HepG2 (cell line): ENCODE results near the gene CFAP97. TPM values are rescaled to one million over a fixed set of nuclear protein-coding genes. Genes with fewer than 3 reads are reported as not detected.

Source experiments
- HIC2 ChIP-seq: sonication (generic); formaldehyde crosslinking; IDR thresholded peaks from 2 replicates; pipeline ENCODE4 v1.9.0; 2022; ENCODE audit warnings: low read depth, missing genetic modification reagents
- HMGA1 ChIP-seq: sonication (generic); formaldehyde crosslinking; conservative IDR thresholded peaks from 2 replicates; pipeline ENCODE4 v1.4.0; 2020; ENCODE audit warnings: missing genetic modification reagents
- KLF13 ChIP-seq: sonication (generic); formaldehyde crosslinking; IDR thresholded peaks from 2 replicates; pipeline ENCODE4 v1.4.0; 2020; ENCODE audit warnings: mild to moderate bottlenecking, missing genetic modification reagents
- MEIS2 ChIP-seq: sonication (generic); formaldehyde crosslinking; IDR thresholded peaks from 2 replicates; pipeline ENCODE4 v1.9.0; 2021; ENCODE audit warnings: mild to moderate bottlenecking, missing genetic modification reagents
- ZNF17 ChIP-seq: sonication (generic); formaldehyde crosslinking; IDR thresholded peaks from 2 replicates; pipeline ENCODE4 v1.5.0; 2020; ENCODE audit warnings: mild to moderate bottlenecking, missing genetic modification reagents
- ZNF18 ChIP-seq: sonication (generic); formaldehyde crosslinking; IDR thresholded peaks from 2 replicates; pipeline ENCODE4 v1.8.0; 2022; ENCODE audit warnings: mild to moderate bottlenecking, missing genetic modification reagents; ENCODE audit not compliant: insufficient replicate concordance
- ZNF570 ChIP-seq: sonication (generic); formaldehyde crosslinking; IDR thresholded peaks from 2 replicates; pipeline ENCODE4 v1.4.0; 2020; ENCODE audit warnings: mild to moderate bottlenecking, missing genetic modification reagents, borderline replicate concordance
- ZNF646 ChIP-seq: sonication (generic); formaldehyde crosslinking; IDR thresholded peaks from 2 replicates; pipeline ENCODE4 v1.9.0; 2021; ENCODE audit warnings: mild to moderate bottlenecking, missing genetic modification reagents
- ZNF704 ChIP-seq: sonication (generic); formaldehyde crosslinking; IDR thresholded peaks from 2 replicates; pipeline ENCODE4 v1.8.1; 2023; ENCODE audit warnings: mild to moderate bottlenecking, inconsistent platforms, moderate library complexity, missing genetic modification reagents, borderline replicate concordance
- ZNF737 ChIP-seq: sonication (generic); formaldehyde crosslinking; IDR thresholded peaks from 2 replicates; pipeline ENCODE4 v1.5.0; 2020; ENCODE audit warnings: missing genetic modification reagents, mild to moderate bottlenecking, borderline replicate concordance
- polyA plus RNA-seq, 8 experiments: library from polyadenylated mRNA; depleted of rRNA in 3 of 8; stranded (reverse) in 7 of 8; unstranded in 1 of 8; fragments of >200 nt; fragmentation: Illumina TruSeq in 4 of 8; extraction: Trizol in 4 of 8; gene quantifications; 2 replicates each; pipeline versions ENCODE4 v1.2.1 to v1.2.3, GENCODE V29; 2011 to 2016; ENCODE audit warnings: low read depth in 4 of 8, missing spikeins in 1 of 8, mixed read lengths in 1 of 8; ENCODE audit not compliant: insufficient read depth in 1 of 8
- total RNA-seq, 5 experiments: library from RNA; depleted of rRNA; stranded (reverse); fragments of >200 nt; fragmentation: Illumina TruSeq; extraction: Trizol; gene quantifications; 2 replicates each; pipeline ENCODE4 v1.2.3, GENCODE V29; 2016; ENCODE audit warnings: low read depth in 1 of 5
- TF ChIP-seq, protein P1 (sequence below): sonication (generic); formaldehyde crosslinking; IDR thresholded peaks from 2 replicates; pipeline ENCODE4 v1.8.0; 2022; ENCODE audit warnings: mild to moderate bottlenecking, missing genetic modification reagents
- TF ChIP-seq, protein P2 (sequence below): sonication (generic); formaldehyde crosslinking; IDR thresholded peaks from 2 replicates; pipeline ENCODE4 v1.8.1; 2022; ENCODE audit warnings: mild to moderate bottlenecking, missing genetic modification reagents
- TF ChIP-seq, protein P3 (sequence below): sonication (generic); formaldehyde crosslinking; IDR thresholded peaks from 2 replicates; pipeline ENCODE4 v1.4.0; 2020; ENCODE audit warnings: missing genetic modification reagents

The CFAP97 gene
- total and polyA plus RNA-seq, 2 of the 13 experiments (the other 11 are each of a cell fraction or from before 2014, with no cell fraction given), result 32.1 to 44.4 TPM

DNA sequence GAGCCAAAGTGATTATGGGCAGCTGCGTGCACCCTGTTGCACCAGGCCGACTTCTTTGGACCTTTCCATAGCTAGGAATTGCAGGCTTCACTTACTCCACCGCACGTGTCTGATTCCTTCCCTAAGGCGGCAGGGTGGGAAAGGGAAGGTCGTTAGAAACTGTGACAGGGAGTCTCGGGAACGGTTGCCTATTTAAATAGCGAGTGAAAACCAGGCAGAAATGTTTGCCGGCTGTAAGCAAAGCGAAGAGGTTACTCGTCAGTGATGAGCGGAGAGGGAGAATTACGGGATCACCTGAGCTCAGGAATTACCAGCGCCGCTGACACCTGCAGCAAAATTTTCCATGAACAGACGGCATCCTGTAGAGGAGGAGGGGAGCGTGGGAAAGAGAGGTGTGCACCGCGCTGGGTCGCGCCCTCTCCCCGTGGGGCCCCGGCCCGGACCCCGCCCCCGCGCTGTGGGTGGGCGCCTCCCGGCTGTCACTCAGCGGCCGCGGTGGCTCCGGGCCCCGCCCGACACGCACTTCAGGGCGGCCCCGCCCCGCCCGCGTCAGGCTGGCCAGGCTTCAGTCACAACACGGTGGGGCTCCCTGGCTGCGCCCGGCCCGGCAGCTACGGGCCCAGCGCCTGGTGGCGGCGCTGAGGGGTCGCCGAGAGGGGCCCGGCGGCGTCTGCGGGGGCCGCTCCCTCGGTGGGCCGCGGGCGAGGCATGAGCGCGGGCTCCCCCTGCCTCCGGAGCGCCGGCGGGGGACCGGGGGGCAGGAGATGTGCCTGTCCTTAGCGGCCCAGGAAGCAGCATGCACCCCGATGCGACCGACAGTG, 5.4 kb upstream of the CFAP97 start, which contains the start of gene SNX25 (continued):
- TF ChIP-seq ZNF704 (CRISPR knock-in tag), result no peak
- no peak for TF ChIP-seq KLF13 (CRISPR knock-in tag)
- no peak for TF ChIP-seq ZNF570 (CRISPR knock-in tag)
- TF ChIP-seq MEIS2 (CRISPR knock-in tag), result peak; percentile 92
- no peak for TF ChIP-seq ZNF17 (CRISPR knock-in tag)
- no peak for TF ChIP-seq ZNF18 (CRISPR knock-in tag)
- TF ChIP-seq HIC2 (CRISPR knock-in tag), result no peak
- TF ChIP-seq, protein P1, sequence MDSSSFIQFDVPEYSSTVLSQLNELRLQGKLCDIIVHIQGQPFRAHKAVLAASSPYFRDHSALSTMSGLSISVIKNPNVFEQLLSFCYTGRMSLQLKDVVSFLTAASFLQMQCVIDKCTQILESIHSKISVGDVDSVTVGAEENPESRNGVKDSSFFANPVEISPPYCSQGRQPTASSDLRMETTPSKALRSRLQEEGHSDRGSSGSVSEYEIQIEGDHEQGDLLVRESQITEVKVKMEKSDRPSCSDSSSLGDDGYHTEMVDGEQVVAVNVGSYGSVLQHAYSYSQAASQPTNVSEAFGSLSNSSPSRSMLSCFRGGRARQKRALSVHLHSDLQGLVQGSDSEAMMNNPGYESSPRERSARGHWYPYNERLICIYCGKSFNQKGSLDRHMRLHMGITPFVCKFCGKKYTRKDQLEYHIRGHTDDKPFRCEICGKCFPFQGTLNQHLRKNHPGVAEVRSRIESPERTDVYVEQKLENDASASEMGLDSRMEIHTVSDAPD (CRISPR knock-in tag), result no peak
- TF ChIP-seq, protein P2, sequence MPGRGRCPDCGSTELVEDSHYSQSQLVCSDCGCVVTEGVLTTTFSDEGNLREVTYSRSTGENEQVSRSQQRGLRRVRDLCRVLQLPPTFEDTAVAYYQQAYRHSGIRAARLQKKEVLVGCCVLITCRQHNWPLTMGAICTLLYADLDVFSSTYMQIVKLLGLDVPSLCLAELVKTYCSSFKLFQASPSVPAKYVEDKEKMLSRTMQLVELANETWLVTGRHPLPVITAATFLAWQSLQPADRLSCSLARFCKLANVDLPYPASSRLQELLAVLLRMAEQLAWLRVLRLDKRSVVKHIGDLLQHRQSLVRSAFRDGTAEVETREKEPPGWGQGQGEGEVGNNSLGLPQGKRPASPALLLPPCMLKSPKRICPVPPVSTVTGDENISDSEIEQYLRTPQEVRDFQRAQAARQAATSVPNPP (CRISPR knock-in tag), result no peak
- no peak for TF ChIP-seq ZNF646
- no peak for TF ChIP-seq ZNF737 (CRISPR knock-in tag)
- TF ChIP-seq, protein P3, sequence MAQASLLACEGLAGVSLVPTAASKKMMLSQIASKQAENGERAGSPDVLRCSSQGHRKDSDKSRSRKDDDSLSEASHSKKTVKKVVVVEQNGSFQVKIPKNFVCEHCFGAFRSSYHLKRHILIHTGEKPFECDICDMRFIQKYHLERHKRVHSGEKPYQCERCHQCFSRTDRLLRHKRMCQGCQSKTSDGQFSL (CRISPR knock-in tag), result no peak
- TF ChIP-seq HMGA1 (CRISPR knock-in tag), result no peak
